ENCODE measurements around the gene HLA-DQA1.
"Not testable (repeated sequence)": the region's sequence is repeated elsewhere in the genome, so short reads cannot be mapped to it uniquely, and the experiment has no call there.

The HLA-DQA1 gene

GRCh38 chr6:32637219-32637880, at the start of gene HLA-DQA1:
Gene HLA-DQA1, plus strand, starts transcription at chr6:32637406. Its CDS starts 53 bp downstream, at chr6:32637459.
- DNase-seq: no peak

- no peak for DNase-seq
Observed at GRCh38 chr6:32588156-32588555, 49.0 kb upstream of the HLA-DQA1 start.

GRCh38 chr6:32589596-32590449, 47.4 kb upstream of the HLA-DQA1 start, which contains the start of gene HLA-DRB1:
Gene HLA-DRB1, minus strand, starts transcription at chr6:32589848. Its CDS starts 106 bp downstream, at chr6:32589742.
- no peak for DNase-seq

GRCh38 chr6:32590713-32591112, 46.5 kb upstream of the HLA-DQA1 start:
- not testable (repeated sequence) for DNase-seq

GRCh38 chr6:32597024-32597423, 40.2 kb upstream of the HLA-DQA1 start:
- DNase-seq: no peak

- DNase-seq: no peak
Observed at GRCh38 chr6:32602383-32602782, 34.8 kb upstream of the HLA-DQA1 start.

- DNase-seq: no peak
Observed at GRCh38 chr6:32603222-32603621, 34.0 kb upstream of the HLA-DQA1 start.

- no peak for DNase-seq
Observed at GRCh38 chr6:32603888-32604287, 33.3 kb upstream of the HLA-DQA1 start.

- no peak for DNase-seq
Observed at GRCh38 chr6:32604434-32604877, 32.8 kb upstream of the HLA-DQA1 start.

- no peak for DNase-seq
Observed at GRCh38 chr6:32607263-32607987, 29.8 kb upstream of the HLA-DQA1 start.

GRCh38 chr6:32607988-32608298, 29.3 kb upstream of the HLA-DQA1 start:
- no peak for DNase-seq

GRCh38 chr6:32608362-32608761, 28.8 kb upstream of the HLA-DQA1 start:
- DNase-seq: no peak

- no peak for DNase-seq
Observed at GRCh38 chr6:32609391-32609730, 27.8 kb upstream of the HLA-DQA1 start.

- no peak for DNase-seq
Observed at GRCh38 chr6:32609731-32610640, 27.2 kb upstream of the HLA-DQA1 start.

- DNase-seq: no peak
Observed at GRCh38 chr6:32610682-32611296, 26.4 kb upstream of the HLA-DQA1 start.

GRCh38 chr6:32613475-32613874, 23.7 kb upstream of the HLA-DQA1 start:
- no peak for DNase-seq

- DNase-seq: no peak
Observed at GRCh38 chr6:32614366-32615081, 22.7 kb upstream of the HLA-DQA1 start.

GRCh38 chr6:32615885-32616532, 21.2 kb upstream of the HLA-DQA1 start:
- no peak for DNase-seq

- no peak for DNase-seq
Observed at GRCh38 chr6:32617751-32618150, 19.5 kb upstream of the HLA-DQA1 start.

GRCh38 chr6:32621372-32621771, 15.8 kb upstream of the HLA-DQA1 start:
- no peak for DNase-seq
